ENCODE measurements around the gene FBXO46. TPM values are rescaled to one million over a fixed set of nuclear protein-coding genes. Genes with fewer than 3 reads are reported as not detected.

FBXO46 gene
- total and polyA plus RNA-seq, 2 of the 13 experiments (the other 11 are each of a cell fraction or from before 2014, with no cell fraction given): 6.2 to 6.4 TPM

DNA sequence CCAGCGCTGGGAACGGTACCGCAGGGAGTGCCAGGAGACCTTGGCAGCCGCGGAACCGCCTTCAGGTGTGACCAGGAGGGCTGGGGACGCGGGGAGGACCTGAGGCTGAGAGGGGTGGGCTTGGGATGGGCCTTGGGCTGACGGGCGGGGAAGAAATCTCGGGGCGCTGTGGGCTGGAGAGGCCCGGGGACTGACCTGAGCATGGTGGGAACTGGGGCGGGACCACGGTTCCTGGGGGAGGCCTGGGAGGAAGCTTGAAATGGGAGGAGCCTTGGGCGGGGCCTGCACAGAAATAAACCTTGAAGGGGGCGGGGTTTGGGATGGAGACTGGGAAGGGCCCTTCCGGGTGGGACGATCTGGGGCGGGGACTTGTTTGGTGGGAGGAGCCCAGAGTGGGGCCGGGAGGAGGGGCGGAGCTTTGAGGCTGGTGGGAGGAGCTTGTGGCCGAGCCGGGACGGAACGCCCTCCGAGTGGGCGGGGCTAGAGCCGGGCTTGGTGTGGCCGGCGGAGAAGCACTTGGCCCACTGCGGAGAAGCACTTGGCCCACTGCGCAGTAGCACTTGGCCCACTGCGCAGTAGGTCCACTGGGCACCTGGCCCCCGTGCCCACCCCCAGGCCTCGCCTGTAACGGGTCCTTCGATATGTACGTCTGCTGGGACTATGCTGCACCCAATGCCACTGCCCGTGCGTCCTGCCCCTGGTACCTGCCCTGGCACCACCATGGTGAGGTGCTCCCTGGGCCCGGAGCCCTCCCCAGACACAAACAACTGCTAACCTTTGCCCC, 59.8 kb downstream of the FBXO46 start:
- in situ Hi-C loops (cut with HindIII; ENCODE audit: extremely low pct_ligation_motif_present, low pct_unique_long_range_greater_than_20kb) (no loop called here), intact Hi-C loops (cut with micrococcal nuclease; ENCODE audit: unreplicated experiment) (no loop called here)
- Histone ChIP-seq H3K79me2 (ENCODE audit: insufficient read depth, low read length) (no peaks in the 10 kb centered on the region), H3K4me2 (ENCODE audit: low read depth, low read length) (peak overlapping the region; percentile 39), H3K4me1 (ENCODE audit: insufficient read depth, low read length) (peaks cover 35% of the 10 kb centered on the region), H3K27me3 (ENCODE audit: control insufficient read depth in 1 of 2, insufficient read depth in 2 of 2, low read length in 2 of 2) (peaks cover 2 to 3% of the 10 kb centered on the region in 2 experiments; a peak in 1 of 5 replicates), H2AFZ (ENCODE audit: low read length) (no peak overlapping the region), H3K4me3 (replicated peaks in 1 of 3; ENCODE audit: insufficient read depth in 1 of 3, low read depth in 2 of 3, low read length in 3 of 3) (peak overlapping the region in 1 of 3 experiments; percentile 20; a peak in 2 of 6 replicates), H3K27ac (ENCODE audit: extremely low read length, insufficient read depth, low read length) (no peak overlapping the region), H3K9ac (ENCODE audit: insufficient read depth, low read depth, low read length) (no peak overlapping the region), H4K20me1 (ENCODE audit: insufficient read depth, low read length) (no peaks in the 10 kb centered on the region), H3K36me3 (replicated peaks in 1 of 2; ENCODE audit: control insufficient read depth in 1 of 2, insufficient read depth in 2 of 2, low read length in 2 of 2) (no peaks in the 10 kb centered on the region), H3K9me3 (ENCODE audit: low read length) (no peaks in the 10 kb centered on the region)
- 44% methylated on average over 25 of the region's 42 CpGs for WGBS (ENCODE audit: low lambda C conversion rate)
- ChIA-PET CTCF (ENCODE audit: low intra/inter-chr PET ratio, low total read pairs) (no interaction called here), POLR2A (interaction anchor here (0.8 to 1.8 kb wide), 5 partner anchors 21 to 98 kb away, joined by 3 to 11 read pairs (median 6); partner anchors contain the start of genes EML2, OPA3, QPCTL and SIX5)
- no TSS peak for BruUV-seq (replicated peaks)
- ATAC-seq (peak; percentile 36), DNase-seq (ENCODE audit: low spot score) (peak; percentile 55), FAIRE-seq (no peak)
- TF ChIP-seq, protein P1, sequence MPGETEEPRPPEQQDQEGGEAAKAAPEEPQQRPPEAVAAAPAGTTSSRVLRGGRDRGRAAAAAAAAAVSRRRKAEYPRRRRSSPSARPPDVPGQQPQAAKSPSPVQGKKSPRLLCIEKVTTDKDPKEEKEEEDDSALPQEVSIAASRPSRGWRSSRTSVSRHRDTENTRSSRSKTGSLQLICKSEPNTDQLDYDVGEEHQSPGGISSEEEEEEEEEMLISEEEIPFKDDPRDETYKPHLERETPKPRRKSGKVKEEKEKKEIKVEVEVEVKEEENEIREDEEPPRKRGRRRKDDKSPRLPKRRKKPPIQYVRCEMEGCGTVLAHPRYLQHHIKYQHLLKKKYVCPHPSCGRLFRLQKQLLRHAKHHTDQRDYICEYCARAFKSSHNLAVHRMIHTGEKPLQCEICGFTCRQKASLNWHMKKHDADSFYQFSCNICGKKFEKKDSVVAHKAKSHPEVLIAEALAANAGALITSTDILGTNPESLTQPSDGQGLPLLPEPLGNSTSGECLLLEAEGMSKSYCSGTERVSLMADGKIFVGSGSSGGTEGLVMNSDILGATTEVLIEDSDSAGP (CRISPR knock-in tag; IDR thresholded peaks at IDR 0.05; ENCODE audit: borderline replicate concordance): peak; percentile 34; the same call in 1 of the 2 replicates
- TF ChIP-seq ELF1 (CRISPR knock-in tag; IDR thresholded peaks at IDR 0.05) (peak; percentile 64; the same call in 1 of the 2 replicates), AHR (CRISPR knock-in tag; IDR thresholded peaks at IDR 0.05) (no peak), HNRNPL (IDR thresholded peaks at IDR 0.05; ENCODE audit: low read depth, low read length) (peak; percentile 81), HOXA3 (CRISPR knock-in tag; IDR thresholded peaks at IDR 0.05) (0 out of 2 replicates have a peak, but pooled peaks have one; percentile 15), ZBTB33 (CRISPR knock-in tag; IDR thresholded peaks at IDR 0.05) (0 out of 2 replicates have a peak, but pooled peaks have one; percentile 34), GABPA (IDR thresholded peaks at IDR 0.05; ENCODE audit: low read depth, low read length) (no peak), GABPA (CRISPR knock-in tag; IDR thresholded peaks at IDR 0.05; ENCODE audit: low read depth) (0 out of 2 replicates have a peak, but pooled peaks have one; percentile 29), GABPB1 (CRISPR knock-in tag; IDR thresholded peaks at IDR 0.05) (peak; percentile 38; the same call in 1 of the 2 replicates), NCOA2 (CRISPR knock-in tag; IDR thresholded peaks at IDR 0.05) (no peak), TBX3 (IDR thresholded peaks at IDR 0.05; ENCODE audit: borderline replicate concordance) (no peak), FOXO1 (CRISPR knock-in tag; IDR thresholded peaks at IDR 0.05) (no peak), CENPT (CRISPR knock-in tag; IDR thresholded peaks at IDR 0.05; ENCODE audit: low read depth) (no peak), TAF15 (IDR thresholded peaks at IDR 0.05; ENCODE audit: low read depth, low read length, poor library complexity, severe bottlenecking) (no peak)
- TF ChIP-seq, protein P2, sequence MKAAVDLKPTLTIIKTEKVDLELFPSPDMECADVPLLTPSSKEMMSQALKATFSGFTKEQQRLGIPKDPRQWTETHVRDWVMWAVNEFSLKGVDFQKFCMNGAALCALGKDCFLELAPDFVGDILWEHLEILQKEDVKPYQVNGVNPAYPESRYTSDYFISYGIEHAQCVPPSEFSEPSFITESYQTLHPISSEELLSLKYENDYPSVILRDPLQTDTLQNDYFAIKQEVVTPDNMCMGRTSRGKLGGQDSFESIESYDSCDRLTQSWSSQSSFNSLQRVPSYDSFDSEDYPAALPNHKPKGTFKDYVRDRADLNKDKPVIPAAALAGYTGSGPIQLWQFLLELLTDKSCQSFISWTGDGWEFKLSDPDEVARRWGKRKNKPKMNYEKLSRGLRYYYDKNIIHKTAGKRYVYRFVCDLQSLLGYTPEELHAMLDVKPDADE (CRISPR knock-in tag; IDR thresholded peaks at IDR 0.05): no peak
- TF ChIP-seq, protein P3, sequence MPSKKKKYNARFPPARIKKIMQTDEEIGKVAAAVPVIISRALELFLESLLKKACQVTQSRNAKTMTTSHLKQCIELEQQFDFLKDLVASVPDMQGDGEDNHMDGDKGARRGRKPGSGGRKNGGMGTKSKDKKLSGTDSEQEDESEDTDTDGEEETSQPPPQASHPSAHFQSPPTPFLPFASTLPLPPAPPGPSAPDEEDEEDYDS (CRISPR knock-in tag; IDR thresholded peaks at IDR 0.05): peak; percentile 32; the same call in 1 of the 2 replicates
- TF ChIP-seq, protein P4, sequence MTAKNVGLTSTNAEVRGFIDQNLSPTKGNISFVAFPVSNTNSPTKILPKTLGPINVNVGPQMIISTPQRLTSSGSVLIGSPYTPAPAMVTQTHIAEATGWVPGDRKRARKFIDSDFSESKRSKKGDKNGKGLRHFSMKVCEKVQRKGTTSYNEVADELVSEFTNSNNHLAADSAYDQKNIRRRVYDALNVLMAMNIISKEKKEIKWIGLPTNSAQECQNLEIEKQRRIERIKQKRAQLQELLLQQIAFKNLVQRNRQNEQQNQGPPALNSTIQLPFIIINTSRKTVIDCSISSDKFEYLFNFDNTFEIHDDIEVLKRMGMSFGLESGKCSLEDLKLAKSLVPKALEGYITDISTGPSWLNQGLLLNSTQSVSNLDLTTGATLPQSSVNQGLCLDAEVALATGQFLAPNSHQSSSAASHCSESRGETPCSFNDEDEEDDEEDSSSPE (CRISPR knock-in tag; IDR thresholded peaks at IDR 0.05): no peak
